K562 (cell line): ENCODE measurements around the gene SLC2A14. TPM values are rescaled to one million over a fixed set of nuclear protein-coding genes. Genes with fewer than 3 reads are reported as not detected.

Experiments used
- ATF7 ChIP-seq: fragments of 450-650 bp; IDR thresholded peaks from 2 replicates; pipeline ENCODE4 v1.7.1; 2014; ENCODE audit warnings: mild to moderate bottlenecking, moderate library complexity
- FOSL1 ChIP-seq: fragments of 200-800 bp; sonication (Bioruptor generic); conservative IDR thresholded peaks from 2 replicates; pipeline ENCODE4 v1.6.1; 2016; ENCODE audit warnings: missing genetic modification characterization, missing compliant biosample characterization
- MYC ChIP-seq, 2 experiments: fragments of 250-450 bp in 1 of 2; sonication (Bioruptor Pico) in 1 of 2; IDR thresholded peaks; 2 replicates each; pipeline versions ENCODE4 v1.5.1 to v1.6.1; 2012 to 2021; ENCODE audit warnings: low read depth in 2 of 2, borderline replicate concordance in 1 of 2, improper control_type of control experiment in 1 of 2, low read length in 1 of 2, mild to moderate bottlenecking in 1 of 2, moderate library complexity in 1 of 2
- POLR3A ChIP-seq: IDR thresholded peaks from 2 replicates; pipeline ENCODE4 v1.6.1; 2011; ENCODE audit warnings: borderline replicate concordance, mild to moderate bottlenecking, moderate library complexity; ENCODE audit not compliant: insufficient read length, insufficient read depth; ENCODE audit errors: extremely low read depth
- REST ChIP-seq, 2 experiments: fragments of 450-650 bp; formaldehyde crosslinking in 1 of 2; IDR thresholded peaks; 2 replicates each; pipeline versions ENCODE4 v1.4.0 to v1.6.1; 2014 to 2020; ENCODE audit warnings: mild to moderate bottlenecking in 2 of 2, borderline replicate concordance in 1 of 2, low read depth in 1 of 2
- TCFL5 ChIP-seq: fragments of 250-450 bp; sonication (Bioruptor Pico); conservative IDR thresholded peaks from 2 replicates; pipeline ENCODE4 v1.6.1; 2021; ENCODE audit warnings: mild to moderate bottlenecking, moderate library complexity, matching md5 sums
- polyA plus RNA-seq, 8 experiments: library from polyadenylated mRNA; depleted of rRNA in 4 of 8; stranded (reverse) in 5 of 8; unstranded in 3 of 8; fragments of >200 nt; fragmentation: Nextera tagmentation in 2 of 8; fragmentation: Illumina TruSeq in 1 of 8; extraction: Ambion mirVana in 2 of 8; extraction: Trizol in 1 of 8; gene quantifications; 2 replicates each; pipeline versions ENCODE4 v1.2.1 to v1.2.3, GENCODE V29; 2011 to 2014; ENCODE audit warnings: inconsistent platforms in 1 of 8, missing spikeins in 1 of 8
- total RNA-seq, 7 experiments: library from RNA; depleted of rRNA in 6 of 7; stranded (reverse); fragments of >200 nt in 6 of 7; fragmentation: Illumina TruSeq in 2 of 7; extraction: Trizol in 2 of 7; gene quantifications; 2 replicates each; pipeline versions ENCODE4 v1.2.1 to v1.2.3, GENCODE V29; 2011 to 2021; ENCODE audit warnings: low replicate concordance in 1 of 7

Gene SLC2A14
- total and polyA plus RNA-seq, 9 of the 15 experiments (the other 6 are each of a cell fraction or from before 2014, with no cell fraction given): 0.13 to 8.9 (median 4.8) TPM; not detected in 1

DNA sequence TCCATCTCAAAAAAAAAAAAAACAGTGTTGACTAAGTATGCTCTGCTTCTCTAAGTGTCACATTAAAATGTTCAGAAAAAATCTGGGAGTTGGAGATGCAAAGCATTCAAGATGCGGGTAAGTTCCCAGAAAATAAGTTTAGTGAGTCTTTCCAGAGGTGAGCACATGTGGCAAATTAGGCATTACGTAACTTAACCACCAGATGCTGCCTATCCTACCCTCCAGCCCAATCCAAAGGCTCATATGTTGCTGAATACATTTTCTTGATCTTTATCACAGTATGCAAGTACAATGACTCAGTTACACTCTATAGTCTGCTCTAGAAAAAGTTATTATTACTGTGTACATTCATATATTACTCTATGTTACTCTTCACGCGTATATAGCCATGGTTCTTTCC is 3.6 kb downstream of the SLC2A14 start (continued):
- TF ChIP-seq TCFL5 (no peak), REST (IDR thresholded peaks at IDR 0.05; ENCODE audit: borderline replicate concordance) (no peak), REST (CRISPR knock-in tag; IDR thresholded peaks at IDR 0.05; ENCODE audit: low read depth) (no peak), MYC (IDR thresholded peaks at IDR 0.05; ENCODE audit: low read depth, low read length) (0 out of 2 replicates have a peak, but pooled peaks have one; percentile 19), MYC (CRISPR knock-in tag; IDR thresholded peaks at IDR 0.05; ENCODE audit: borderline replicate concordance, low read depth) (no peak), ATF7 (peak; percentile 58; the same call in 1 of the 2 replicates), FOSL1 (tag) (peak; percentile 42; the same call in 1 of the 2 replicates), POLR3A (no peak)
- TF ChIP-seq, all 486 proteins: peak for 7
